Femur (tissue), 1 donor: ENCODE measurements around the gene EMD.
A peak's percentile ranks its signal among the peaks of the same experiment; 100 is the strongest.
"Not testable (repeated sequence)": the region's sequence is repeated elsewhere in the genome, so short reads cannot be mapped to it uniquely, and the experiment has no call there.

Source experiments
- DNase-seq: peaks from one replicate; pipeline ENCODE4 v3.0.0-alpha.2; 2017

The EMD gene

DNA sequence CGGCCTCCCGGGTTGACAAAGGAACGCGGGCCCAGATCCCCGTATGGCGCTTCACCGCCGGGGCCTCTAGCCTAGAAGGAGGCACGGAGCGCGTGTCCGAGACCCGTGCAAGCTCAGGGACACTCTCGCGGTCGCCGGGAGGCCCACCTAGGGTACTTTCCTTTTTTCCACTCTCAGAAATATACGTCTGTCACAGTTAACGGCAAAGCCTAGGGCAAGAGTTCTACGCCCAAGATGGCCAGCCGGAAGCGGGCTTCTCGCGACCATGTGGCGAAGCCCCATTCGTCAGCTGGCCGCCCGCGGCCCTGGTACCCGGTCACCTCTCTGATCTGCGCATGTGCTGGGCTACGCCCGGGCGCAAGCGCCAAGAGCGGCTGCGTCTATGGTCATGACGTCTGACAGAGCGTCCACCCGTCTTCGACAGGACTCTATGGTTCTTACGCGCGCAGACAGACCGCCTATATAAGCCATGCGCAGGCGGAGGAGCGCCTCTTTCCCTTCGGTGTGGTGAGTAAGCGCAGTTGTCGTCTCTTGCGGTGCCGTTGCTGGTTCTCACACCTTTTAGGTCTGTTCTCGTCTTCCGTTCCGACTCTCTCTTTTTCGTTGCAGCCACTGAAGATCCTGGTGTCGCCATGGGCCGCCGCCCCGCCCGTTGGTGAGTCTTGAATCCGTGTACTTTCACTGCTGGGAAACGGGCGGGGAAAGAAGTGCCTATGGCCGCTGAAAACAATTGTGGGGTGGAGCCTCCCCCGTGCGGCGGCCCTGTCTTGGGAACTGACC, 19.0 kb downstream of the EMD start, which contains the start of gene RPL10:
RPL10 (plus strand) TSS at position 490 of the 780 bp plus-strand sequence; CDS start at position 633, 143 bp downstream.
- peak; percentile 97 for DNase-seq

DNA sequence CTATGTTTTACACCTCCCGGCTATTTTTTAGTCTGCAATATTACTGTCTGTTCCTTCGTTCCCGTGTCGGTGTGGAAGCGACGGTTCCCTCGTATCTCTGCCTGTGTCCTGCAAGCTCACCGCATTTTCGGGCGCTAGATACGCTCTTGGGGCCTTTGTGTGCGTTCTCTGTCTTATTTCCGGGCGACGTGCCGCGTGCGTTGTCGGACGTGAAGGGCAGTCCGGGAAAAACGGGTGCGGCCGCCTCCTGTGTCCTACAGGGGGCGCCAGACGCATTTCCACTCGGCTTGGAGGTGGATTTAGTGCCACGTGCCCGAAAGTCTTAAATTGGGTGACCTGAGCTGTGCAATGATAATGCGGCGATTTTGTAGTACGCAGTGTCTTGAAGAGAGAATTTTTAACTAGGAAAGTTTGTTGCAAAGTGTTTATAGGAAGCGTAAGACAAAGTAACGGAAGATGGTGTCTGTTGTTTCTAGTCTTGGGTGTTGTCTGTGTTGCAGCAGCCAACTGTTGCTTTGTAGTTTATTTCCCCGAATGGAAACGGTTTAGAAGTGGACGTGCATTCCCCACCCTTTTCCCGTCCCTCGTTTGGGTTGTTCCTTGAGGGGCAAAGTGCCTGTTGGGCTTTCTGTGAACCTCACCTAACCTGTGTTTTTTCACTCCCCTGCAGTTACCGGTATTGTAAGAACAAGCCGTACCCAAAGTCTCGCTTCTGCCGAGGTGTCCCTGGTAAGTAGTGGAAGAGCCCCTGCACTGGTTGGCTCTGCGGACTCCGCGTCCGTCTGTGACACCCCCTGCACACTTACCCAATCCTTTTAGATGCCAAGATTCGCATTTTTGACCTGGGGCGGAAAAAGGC, 19.8 kb downstream of the EMD start:
- DNase-seq = peak; percentile 92

DNA sequence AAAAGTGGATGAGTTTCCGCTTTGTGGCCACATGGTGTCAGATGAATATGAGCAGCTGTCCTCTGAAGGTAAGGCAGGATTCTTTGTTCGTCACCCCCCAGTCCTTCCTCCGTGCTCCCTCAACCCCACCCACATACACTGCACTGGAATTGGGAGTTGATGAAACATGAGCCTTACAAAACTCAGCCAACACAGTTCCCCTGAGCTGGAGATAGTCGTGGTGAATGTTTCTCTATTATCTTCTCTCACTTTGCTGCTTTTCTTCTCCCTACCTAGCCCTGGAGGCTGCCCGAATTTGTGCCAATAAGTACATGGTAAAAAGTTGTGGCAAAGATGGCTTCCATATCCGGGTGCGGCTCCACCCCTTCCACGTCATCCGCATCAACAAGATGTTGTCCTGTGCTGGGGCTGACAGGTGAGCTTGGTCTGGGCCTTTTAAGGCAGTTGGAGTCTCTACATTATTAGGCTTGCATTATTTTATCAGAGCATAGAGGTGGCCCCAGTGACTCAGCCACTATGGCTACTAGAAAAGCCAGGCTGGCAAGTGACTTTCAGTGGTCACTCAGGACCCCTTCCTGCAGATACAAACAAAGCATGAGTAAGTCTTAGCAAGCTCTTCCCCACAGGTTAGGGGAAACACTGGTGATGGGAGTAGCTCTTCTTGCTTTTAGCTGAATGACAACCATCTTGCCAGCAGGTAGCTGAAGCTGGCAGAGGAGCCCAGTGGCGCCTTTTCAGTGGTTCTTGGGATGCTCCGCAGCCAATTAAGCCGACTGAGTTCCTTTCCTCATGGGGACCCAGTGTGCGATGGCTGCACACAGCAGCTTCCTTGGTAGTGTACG, 20.7 kb downstream of the EMD start:
- DNase-seq = no peak

DNA sequence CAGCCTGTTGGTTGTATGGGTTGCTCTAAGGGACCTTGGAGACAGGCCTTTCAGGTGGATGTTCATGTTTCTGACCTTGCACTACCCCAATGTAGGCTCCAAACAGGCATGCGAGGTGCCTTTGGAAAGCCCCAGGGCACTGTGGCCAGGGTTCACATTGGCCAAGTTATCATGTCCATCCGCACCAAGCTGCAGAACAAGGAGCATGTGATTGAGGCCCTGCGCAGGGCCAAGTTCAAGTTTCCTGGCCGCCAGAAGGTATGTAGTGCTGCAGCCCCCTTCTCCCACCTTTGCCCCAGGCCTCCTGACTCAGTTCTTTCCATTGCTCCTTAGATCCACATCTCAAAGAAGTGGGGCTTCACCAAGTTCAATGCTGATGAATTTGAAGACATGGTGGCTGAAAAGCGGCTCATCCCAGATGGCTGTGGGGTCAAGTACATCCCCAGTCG, 21.3 kb downstream of the EMD start:
- not testable (repeated sequence) for DNase-seq

DNA sequence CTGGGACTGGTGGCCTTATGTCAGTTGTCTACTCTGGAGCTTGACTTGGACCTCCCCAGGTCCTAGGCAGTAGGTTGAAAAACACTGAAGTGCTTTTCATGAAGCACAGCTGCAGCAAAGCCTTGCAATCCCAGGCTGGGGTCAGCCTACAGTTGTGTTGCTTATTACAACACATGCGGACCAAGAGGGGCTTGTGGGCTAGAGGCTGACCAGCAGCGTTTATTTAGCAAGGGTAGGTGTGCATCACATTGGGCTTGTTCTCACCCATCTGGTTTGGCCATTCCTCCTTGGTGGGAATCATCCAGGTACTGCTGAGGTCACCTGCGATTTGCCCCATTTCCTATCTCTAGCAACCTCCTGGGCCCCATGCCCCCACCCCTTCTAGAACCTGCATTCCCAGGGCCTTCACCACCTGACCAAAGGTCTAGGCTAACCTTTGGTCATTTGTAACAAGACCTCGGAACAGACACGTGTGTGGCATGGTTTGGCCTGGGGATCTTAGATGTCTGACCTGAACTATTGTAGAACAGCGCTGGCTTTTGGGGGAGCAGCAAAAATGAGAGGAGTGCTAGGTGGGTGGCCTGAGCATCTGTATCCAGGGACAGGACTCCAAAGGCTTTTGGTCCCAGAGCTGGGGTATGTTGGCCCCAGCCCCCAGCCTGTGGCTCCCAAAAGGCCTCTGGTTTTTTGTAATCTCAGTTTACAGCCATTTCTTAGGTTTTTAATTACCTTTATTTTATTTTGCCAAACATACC, 22.1 kb downstream of the EMD start:
- no peak for DNase-seq

DNA sequence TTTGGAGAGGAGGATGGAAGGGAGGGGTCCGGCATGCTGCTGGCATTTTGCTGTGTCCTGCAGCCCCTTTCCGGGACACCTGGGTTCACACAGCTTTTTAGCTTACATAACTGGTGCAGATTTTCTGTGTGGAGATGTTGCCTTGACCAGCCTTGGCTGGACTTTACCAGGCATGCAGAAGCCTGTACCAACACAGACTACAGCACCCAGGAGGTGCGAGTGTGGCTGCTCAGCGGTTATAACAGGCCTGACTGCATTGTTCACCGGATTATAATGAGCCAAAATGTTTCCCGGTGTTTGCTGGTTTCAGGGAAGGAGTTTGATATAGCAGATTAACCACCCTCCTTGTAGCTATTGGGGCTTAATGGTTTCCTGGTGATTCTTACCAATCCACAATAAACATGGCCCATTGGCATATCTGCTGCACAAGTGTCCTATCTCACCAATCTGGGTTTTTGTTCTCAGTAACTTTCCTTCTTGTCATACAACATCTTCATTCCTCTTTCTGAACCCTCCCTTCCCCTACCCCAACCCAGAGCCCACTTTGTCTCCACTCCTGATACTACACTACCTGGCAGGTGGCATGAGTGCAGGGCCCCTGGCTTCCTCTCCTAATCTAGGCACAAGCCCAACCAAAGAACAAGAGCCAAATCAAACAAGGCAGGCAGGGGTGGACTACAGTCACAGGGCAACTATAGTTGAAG, 23.0 kb downstream of the EMD start:
- no peak for DNase-seq

DNA sequence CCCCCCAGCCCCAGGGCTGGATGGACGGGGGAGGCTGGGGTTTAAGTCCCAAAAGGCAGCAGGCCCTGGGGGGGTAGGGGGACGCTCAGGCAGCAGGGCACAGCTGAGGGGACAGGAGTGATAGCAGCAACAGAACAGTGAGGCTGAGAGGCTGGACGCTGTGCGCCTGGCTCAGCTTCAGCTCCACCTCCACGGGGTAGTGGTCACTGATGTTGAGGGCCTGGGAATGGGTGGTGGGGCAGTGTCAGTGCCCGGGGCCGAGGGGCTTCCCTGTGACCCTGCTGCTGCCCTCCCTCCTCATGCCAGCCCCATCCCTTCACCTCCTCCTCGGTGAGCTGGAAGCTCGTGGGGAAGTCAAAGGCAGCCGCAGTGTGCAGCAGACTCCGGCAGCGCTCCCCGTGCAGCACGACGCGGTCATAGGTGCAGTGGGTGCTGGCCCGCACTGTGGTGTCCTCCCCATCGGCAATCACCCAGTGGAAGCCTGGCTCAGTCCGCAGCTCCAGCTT, 23.6 kb downstream of the EMD start:
- DNase-seq = no peak

DNA sequence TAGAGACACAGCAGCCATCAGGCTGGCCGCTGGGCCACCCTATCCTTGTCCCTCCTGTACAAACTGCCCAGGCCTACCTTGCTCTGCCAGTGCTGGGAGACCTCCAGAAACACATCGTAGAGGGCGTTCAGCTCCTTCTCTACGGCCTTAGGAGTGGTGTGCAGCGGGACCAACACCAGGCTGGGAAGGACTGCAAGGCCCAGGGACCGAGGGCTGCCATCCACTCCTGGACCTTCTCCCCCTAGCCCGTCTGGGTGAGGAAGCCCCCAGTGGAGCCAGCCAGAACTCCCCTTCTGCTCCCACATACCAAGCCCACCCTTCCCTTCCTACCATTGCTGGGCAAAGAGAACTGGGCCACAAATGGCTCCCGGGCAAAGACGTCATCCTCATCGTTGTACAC, 24.1 kb downstream of the EMD start:
- no peak for DNase-seq

DNA sequence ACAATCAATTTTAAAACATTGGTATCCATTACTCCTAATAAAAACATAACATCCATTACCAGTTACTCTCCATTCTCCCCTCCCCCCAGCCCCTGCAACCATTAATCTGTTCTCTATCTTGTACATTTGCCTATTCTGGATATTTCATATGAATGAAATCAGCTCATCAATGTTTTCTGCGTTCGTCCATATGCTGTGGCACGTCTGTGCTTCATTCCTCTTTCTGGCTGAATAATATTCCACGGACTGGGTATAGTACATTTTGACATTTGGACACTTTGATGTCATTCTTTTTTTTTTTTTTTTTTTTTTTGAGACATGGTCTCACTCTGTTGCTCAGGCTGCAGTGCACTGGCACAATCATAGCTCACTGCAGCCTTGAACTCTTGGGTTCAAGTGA, 24.8 kb downstream of the EMD start:
- DNase-seq = no peak

DNA sequence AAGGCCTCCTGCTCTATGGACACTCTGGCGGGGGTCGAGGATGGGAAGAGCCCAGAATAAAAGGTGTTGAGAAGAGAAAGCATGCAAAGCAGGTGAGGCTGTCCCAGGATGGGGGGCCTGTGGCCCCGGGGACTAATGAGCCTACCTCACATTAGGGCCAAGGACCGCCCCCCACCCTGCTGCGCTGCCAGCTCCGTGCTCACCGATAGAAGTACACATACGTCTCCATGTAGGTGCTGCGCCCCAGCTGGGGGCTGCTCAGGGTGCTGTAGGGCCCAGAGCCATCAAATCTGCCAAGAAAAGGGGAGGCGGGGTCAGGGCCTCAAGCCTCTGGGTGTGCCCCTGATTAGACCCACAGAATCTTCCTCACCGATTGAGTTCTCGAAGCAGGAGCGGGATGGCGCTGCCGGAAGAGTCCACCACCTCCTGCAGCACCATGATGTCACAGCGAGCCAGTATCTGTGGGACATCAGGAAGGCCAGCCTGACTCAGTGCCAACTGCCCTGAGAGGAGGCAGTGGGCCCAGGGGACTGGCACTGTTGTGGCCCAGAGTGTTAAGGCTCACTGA, 25.6 kb downstream of the EMD start:
- no peak for DNase-seq

DNA sequence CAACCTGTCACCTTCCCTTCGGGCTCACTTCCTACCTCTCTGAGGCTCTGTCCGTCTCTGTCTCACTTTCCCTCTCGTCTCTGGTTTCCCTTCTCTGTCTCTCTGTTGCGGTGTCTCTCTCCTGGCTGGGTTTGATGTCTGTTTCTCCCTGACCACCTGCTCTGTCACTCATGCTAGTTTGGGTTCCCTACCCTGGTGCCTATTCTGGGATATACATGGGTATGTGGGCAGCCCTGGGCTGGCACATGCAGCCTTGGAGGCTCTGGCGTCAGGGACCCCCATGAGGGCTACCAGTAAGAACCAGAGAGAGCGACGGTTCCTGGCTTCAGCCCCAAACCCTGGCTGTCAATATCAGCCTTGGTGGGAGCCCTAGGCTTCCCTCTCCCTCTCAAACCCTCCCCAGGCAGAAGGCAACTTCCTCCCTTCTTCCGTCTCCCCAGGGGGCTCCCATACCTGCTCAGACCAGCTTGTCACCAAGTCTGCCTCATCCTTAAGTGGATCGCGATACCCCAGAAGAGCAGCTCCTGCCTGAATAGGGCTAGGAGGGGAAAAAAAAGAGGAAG, 29.6 kb downstream of the EMD start:
- no peak for DNase-seq

DNA sequence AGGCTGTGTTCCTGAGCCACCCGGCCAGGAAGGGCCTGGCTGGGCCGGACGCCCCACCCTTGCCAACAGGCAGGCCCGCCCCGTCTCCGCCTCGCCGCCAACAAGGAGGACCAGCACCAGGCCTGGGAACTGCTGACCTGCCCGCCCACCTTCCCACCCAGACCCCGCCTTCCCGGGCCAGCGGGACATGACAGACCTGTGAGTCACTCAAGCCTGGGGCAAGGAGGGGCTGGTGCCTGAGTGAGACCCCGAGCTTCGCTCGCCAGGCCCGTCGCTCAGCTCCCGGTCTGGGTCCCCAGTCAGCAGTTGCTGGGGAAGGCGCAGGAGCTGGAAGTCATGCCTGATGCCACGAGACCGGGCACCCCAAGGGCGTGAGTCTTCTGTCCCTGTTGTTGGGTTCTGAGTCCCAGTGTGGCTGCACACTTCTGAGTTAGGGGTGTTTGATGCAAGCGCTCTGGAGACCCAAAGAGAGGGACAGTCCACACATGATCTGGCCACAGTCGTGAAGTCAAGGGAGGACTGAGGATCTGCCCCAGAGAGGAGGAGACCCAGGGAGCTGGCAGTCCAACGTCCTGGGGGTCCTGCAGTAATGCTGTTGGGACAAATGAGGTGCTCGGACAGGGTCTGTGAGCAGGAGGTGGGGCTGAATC, 30.3 kb downstream of the EMD start, which contains the start of gene DNASE1L1:
DNASE1L1 (minus strand) TSS at position 33 of the 650 bp plus-strand sequence. CDS start 3,686 bp downstream, outside the sequence.
- DNase-seq = peak; percentile 83

DNA sequence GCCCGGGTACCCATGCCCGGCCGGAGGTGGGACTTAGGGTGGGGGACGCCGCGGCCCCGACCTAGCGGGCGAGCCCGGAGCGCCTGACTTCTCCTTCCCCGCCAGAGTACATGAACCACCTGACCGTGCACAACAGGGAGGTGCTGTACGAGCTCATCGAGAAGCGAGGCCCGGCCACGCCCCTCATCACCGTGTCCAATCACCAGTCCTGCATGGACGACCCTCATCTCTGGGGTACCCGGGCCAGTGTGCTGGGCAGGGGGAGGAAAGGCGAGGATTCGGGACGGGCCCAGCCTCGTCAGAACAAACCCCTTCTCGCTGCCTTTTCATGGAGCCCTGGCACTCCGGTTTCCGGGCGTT, 32.9 kb downstream of the EMD start:
- DNase-seq = peak; percentile 74

DNA sequence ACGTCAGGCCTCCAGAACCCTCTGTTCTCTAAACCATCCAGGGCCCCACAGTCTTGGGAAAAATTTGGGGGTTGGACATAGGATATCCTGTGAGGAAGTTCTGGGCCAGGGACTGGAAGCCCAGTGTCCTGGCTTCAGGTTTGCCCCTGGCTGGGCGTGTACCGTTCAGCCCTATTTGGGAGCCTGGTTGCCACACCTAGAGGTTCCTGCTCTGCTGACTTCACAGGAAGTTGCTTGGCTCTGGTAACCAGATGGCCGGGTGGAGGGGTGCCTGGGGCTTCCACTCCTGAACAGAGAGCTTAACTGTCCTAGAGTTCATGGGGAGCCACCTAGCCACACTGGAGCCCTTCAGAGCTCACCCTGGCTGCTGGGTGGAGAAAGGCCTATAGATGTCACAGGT, 33.4 kb downstream of the EMD start:
- no peak for DNase-seq

DNA sequence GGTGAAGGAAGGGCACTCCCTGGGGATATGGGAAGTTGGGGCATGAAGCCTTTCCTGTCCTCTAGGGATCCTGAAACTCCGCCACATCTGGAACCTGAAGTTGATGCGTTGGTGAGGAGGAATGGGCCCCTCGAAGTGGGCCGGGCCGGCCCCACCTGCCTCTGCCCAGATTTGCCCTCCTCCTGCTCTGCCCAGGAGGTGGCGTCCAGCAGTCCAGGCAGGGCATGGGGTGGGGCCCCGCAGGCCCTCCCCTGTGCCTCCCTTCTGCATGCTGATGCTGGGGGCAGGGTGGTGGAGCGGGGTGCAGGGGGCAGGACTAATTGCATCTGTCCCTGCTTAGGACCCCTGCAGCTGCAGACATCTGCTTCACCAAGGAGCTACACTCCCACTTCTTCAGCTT, 34.0 kb downstream of the EMD start:
- DNase-seq = no peak

DNA sequence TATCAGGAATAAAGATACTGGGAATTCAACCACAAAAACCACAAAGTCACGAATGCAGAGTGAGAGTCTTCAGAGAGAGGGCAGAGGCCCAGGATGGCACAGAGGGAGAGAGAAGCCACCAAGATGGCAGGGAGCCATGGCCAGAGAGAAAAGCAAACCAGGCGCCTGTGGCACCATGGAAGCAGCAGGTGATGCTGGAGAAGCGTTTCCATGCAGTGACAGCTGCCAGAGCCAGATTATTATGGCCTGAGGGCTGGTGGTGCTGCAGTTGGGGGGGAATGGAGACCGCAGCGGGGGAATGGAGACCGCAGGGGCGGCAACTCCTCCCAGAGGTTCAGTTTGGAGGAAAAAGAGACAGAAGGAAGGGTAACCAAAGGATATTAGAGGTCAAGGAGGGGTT, 38.1 kb downstream of the EMD start:
- no peak for DNase-seq

DNA sequence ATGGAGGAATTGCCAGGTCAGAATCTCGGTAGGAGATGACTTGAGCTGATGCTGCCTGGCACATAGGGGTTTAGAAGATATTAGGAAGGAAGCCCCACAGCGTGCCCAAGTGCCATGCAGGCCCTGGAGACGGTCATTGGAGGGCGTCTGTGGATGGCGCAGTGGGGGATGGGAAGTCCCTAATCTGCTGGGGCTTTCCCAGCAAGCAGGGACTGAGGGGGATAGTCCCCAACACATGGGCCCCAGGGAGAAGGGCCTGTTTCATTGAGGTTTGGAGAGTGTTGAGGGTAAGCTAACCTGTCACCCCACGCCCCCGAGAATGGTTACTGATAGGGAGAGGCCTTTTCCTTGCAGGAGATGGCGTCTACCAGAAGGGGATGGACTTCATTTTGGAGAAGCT, 40.1 kb downstream of the EMD start:
- no peak for DNase-seq

DNA sequence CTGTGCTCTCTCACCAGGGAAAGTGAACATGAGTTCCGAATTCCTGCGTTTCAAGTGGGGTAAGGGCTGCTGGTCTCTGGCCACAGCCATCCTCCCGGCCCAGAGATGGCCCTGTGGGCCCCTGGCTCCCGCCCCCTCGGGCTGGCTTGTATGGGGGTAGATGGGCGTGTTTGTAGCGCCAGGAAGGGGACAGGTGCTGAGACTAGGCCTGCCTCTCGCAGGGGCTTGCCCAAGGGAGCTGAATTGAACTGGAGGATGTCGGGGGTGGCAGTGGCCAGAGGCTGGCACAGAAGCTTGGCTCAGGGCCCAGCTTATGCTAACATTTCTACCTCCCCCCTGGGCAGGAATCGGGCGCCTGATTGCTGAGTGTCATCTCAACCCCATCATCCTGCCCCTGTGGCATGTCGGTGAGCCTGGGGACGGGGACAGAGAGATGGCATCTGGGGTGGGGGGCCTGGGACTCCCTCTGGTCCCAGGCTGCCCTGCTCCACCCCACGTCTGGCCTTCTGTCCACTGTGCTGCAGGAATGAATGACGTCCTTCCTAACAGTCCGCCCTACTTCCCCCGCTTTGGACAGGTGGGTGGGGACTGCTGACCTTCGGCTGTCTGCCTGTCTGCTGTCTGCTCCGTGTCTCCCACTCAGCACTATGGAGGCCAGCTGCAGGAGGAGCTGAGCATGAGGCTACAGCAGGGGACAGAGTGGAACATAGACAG, 40.8 kb downstream of the EMD start:
- no peak for DNase-seq

DNA sequence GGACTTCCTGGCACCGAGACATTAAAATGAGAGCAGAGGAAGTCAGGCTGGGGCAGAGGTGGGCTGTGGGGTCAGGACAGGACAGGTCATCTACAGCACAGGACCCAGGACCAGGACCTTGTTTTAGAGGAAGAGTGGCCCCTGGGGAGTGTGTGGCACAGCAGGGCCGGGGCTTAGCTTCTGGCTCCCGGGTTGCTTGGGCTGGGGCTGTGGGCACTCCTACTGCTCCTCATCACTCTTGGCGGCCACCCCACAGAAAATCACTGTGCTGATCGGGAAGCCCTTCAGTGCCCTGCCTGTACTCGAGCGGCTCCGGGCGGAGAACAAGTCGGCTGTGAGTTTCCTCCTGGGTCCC, 41.3 kb downstream of the EMD start:
- no peak for DNase-seq
